Measurements from ENCODE around the gene FSCN2.

DNA sequence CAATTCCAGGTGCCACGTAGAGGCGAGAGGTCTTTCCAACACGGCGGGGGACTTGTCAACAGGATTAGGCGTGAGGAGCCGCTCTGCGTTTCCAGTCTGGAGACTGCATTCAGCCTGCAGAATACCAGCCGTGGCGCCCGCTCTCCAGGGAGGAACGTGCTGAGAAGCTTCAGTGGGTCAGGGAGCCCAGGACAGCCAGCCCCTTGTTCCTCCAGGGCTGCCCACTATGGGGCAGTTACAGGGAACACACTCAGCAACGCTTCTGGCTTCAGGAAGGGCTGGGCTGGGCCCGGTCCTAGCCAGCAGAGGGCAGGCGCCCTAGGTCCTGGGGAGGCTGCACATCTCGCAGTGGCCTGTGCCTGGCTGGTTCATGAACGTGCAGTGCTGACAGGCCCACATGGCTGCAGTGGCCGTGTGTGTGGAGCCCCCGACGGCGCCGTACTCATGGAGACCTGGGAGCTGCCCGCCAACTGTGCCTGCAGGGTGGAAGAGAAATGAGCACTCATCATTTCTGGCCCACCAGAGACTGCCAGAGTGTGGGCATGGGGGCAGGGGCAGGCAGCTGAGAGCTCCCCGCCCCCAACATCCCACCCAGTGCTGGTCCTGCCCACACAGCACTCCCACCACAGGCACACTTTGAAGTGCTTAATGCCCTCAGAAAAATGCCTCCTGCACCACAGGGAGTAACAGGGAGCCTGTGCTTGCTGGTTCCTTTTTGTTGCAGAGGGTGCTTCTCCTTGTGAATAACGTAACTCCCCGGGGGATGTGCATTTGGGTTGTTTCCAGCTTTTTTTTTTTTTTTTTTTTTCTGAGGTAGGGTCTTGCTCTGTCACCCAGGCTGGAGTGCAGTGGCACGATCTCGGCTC lies 31.0 kb downstream of the FSCN2 start:
- TF ChIP-seq, protein P1, sequence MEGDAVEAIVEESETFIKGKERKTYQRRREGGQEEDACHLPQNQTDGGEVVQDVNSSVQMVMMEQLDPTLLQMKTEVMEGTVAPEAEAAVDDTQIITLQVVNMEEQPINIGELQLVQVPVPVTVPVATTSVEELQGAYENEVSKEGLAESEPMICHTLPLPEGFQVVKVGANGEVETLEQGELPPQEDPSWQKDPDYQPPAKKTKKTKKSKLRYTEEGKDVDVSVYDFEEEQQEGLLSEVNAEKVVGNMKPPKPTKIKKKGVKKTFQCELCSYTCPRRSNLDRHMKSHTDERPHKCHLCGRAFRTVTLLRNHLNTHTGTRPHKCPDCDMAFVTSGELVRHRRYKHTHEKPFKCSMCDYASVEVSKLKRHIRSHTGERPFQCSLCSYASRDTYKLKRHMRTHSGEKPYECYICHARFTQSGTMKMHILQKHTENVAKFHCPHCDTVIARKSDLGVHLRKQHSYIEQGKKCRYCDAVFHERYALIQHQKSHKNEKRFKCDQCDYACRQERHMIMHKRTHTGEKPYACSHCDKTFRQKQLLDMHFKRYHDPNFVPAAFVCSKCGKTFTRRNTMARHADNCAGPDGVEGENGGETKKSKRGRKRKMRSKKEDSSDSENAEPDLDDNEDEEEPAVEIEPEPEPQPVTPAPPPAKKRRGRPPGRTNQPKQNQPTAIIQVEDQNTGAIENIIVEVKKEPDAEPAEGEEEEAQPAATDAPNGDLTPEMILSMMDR (IDR thresholded peaks at IDR 0.05), result peak in 10 of 12 donors; percentile 14 to 57 (median 36)
- TF ChIP-seq POLR2A (IDR thresholded peaks at IDR 0.05), result no peak
